ENCODE results near the gene MESD. TPM values are rescaled to one million over a fixed set of nuclear protein-coding genes. Genes with fewer than 3 reads are reported as not detected.

The MESD gene
- total RNA-seq, 2 donors from 2014 or later: 36.8 to 39.0 TPM

DNA sequence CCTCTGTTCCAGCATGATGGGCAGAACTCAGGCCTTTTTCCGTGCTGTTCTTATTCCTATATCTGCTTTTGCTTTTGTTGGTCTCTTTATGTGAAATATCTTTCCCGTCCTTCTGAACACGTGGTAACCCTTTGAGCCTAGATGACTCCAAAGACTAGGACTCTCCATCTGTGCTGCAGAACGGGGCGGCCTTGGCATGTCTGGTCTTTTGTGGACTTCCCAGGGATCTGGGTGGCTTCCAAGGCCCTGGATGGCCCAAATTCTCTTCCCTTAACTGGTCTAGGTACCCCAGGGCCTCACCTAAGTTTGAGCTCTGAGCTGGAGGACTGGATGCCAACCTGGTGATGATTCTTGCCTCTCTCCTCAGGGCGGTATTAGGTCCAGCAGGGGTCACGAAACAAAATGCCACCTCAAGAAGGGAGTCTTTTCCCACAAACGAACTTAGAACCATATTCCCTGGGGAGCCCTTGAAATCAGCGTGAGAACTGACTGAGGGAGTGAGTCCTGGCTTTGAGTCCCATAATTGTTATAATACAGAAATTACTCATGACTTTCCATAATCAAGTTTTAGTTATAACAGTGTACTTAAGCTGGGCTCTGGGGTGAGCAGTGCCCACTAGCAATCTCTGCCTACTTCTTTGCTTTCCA lies 25.0 kb upstream of the MESD start:
- H3K27me3 ChIP-seq (replicated peaks; ENCODE audit: insufficient read depth): no peaks in the 10 kb centered on the region
- no peaks in the 10 kb centered on the region for H3K9me3 ChIP-seq
- H3K4me1 ChIP-seq (ENCODE audit: control insufficient read depth in 1 of 2, low read depth in 2 of 2): peaks cover 0 to 12% of the 10 kb centered on the region in 2 donors
- H3K36me3 ChIP-seq: no peaks in the 10 kb centered on the region
- H3K4me3 ChIP-seq: no peak overlapping the region
- TF ChIP-seq, protein P1, sequence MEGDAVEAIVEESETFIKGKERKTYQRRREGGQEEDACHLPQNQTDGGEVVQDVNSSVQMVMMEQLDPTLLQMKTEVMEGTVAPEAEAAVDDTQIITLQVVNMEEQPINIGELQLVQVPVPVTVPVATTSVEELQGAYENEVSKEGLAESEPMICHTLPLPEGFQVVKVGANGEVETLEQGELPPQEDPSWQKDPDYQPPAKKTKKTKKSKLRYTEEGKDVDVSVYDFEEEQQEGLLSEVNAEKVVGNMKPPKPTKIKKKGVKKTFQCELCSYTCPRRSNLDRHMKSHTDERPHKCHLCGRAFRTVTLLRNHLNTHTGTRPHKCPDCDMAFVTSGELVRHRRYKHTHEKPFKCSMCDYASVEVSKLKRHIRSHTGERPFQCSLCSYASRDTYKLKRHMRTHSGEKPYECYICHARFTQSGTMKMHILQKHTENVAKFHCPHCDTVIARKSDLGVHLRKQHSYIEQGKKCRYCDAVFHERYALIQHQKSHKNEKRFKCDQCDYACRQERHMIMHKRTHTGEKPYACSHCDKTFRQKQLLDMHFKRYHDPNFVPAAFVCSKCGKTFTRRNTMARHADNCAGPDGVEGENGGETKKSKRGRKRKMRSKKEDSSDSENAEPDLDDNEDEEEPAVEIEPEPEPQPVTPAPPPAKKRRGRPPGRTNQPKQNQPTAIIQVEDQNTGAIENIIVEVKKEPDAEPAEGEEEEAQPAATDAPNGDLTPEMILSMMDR (IDR thresholded peaks at IDR 0.05): no peak
- no peak overlapping the region for H3K27ac ChIP-seq
- DNase-seq (ENCODE audit: low spot score): no peak
- ATAC-seq (ENCODE audit: insufficient number of reproducible peaks, low FRiP score, low read depth): no peak

DNA sequence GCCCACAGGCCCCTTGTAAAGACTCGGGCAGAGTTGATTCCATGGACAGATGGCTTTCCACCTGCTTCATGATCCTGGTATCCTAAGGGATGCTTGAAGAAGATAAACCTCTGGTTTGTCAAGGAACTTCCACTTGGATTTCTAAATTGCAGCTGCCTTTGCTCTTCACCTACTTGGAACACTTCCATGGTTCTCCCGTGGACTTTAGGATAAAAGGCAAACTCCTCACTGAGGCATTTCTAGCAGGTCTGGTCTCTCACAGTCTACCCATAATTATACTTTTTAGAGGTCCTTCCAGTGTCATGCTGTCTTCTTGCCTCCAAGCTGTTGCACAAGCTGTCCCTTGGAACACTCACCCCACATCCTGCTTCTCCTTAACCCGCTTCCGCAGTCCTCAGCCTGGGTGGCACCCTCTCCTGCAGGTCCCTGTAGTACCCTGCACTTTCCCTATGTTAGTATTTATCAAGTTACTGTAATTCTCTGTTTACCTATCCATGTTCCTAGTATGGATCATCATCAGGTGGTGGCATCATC lies 23.8 kb upstream of the MESD start:
- H3K4me1 ChIP-seq (ENCODE audit: control insufficient read depth in 1 of 2, low read depth in 2 of 2): peaks cover 0 to 12% of the 10 kb centered on the region in 2 donors
- H3K27me3 ChIP-seq (replicated peaks; ENCODE audit: insufficient read depth): no peaks in the 10 kb centered on the region
- no peaks in the 10 kb centered on the region for H3K9me3 ChIP-seq
- H3K36me3 ChIP-seq: no peaks in the 10 kb centered on the region
- no peak overlapping the region for H3K27ac ChIP-seq
- no peak overlapping the region for H3K4me3 ChIP-seq
- ATAC-seq (ENCODE audit: insufficient number of reproducible peaks, low FRiP score, low read depth) (no peak), DNase-seq (ENCODE audit: low spot score) (no peak)
- TF ChIP-seq, protein P1 (IDR thresholded peaks at IDR 0.05): no peak

DNA sequence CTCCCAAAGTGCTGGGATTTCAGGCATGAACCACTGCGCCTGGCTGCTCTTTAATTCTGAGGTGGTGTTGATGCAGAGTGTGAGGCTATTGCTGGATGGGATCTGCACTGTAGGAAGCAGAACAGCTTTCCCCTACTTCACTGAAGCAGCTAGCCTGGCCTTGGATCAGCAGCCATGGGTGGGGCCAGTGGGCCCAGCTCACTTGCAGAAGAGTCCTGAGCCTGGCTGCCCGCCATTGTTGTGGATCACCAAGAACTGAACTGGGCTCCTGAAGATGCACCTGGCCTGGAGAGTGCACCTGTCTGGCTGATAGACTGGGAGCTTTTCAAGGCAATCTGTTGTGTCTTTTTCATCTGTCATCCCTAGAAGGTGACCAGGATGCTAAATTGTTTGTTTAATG lies 23.0 kb upstream of the MESD start:
- TF ChIP-seq, protein P1 (IDR thresholded peaks at IDR 0.05): no peak
- Histone ChIP-seq H3K36me3 (no peaks in the 10 kb centered on the region), H3K27me3 (replicated peaks; ENCODE audit: insufficient read depth) (no peaks in the 10 kb centered on the region), H3K9me3 (no peaks in the 10 kb centered on the region), H3K27ac (no peak overlapping the region), H3K4me3 (no peak overlapping the region), H3K4me1 (ENCODE audit: control insufficient read depth in 1 of 2, low read depth in 2 of 2) (peaks cover 0 to 12% of the 10 kb centered on the region in 2 donors)
- ATAC-seq (ENCODE audit: insufficient number of reproducible peaks, low FRiP score, low read depth): no peak
- no peak for DNase-seq (ENCODE audit: low spot score)

DNA sequence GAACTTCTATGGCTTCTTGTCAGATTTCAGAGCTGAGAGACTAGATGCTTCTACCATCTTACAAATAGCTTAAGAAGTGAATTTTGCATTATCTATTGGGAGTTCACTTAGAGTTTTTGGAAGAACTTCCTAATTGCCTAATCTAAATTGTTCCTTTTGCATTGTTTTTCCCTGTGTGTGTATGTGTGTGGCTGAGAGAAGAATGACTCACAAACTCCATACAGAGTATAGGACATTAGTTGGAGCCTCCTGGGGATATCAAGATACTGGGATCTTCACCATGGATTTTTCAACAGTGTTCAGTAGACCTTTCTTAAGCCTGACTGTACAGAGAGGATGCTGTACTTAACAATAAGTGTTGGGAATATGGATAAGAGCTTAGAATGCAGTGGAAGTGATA lies 22.0 kb upstream of the MESD start:
- H3K4me3 ChIP-seq: no peak overlapping the region
- DNase-seq (ENCODE audit: low spot score) (no peak), ATAC-seq (ENCODE audit: insufficient number of reproducible peaks, low FRiP score, low read depth) (no peak)
- no peak overlapping the region for H3K27ac ChIP-seq
- H3K27me3 ChIP-seq (replicated peaks; ENCODE audit: insufficient read depth): no peaks in the 10 kb centered on the region
- no peaks in the 10 kb centered on the region for H3K9me3 ChIP-seq
- no peaks in the 10 kb centered on the region for H3K36me3 ChIP-seq
- H3K4me1 ChIP-seq (ENCODE audit: control insufficient read depth in 1 of 2, low read depth in 2 of 2): peaks cover 0 to 12% of the 10 kb centered on the region in 2 donors
- TF ChIP-seq, protein P1 (IDR thresholded peaks at IDR 0.05): no peak

DNA sequence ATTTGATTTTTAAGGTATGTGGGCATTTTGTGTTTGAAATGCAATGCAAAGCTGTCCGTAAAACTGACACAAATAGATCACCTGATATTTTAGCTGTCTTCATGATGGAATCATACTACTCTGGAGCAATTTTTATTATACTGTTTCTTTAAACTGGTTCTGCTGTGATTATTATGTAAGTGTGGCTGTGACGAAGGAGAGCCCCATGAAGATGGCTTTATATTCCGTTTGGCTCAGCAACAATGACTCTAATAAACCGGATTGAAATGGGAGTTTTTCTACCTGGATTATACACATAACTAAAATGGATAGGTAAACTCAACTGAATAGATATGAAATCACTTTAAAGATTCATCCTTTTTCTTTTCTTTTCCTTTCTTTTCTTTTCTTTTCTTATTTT lies 20.5 kb upstream of the MESD start:
- Histone ChIP-seq H3K4me1 (ENCODE audit: control insufficient read depth in 1 of 2, low read depth in 2 of 2) (peaks cover 0 to 16% of the 10 kb centered on the region in 2 donors), H3K36me3 (no peaks in the 10 kb centered on the region), H3K27ac (no peak overlapping the region), H3K4me3 (no peak overlapping the region), H3K9me3 (no peaks in the 10 kb centered on the region), H3K27me3 (replicated peaks; ENCODE audit: insufficient read depth) (no peaks in the 10 kb centered on the region)
- ATAC-seq (ENCODE audit: insufficient number of reproducible peaks, low FRiP score, low read depth) (no peak), DNase-seq (ENCODE audit: low spot score) (no peak)
- TF ChIP-seq, protein P1 (IDR thresholded peaks at IDR 0.05): no peak
